Measurements from ENCODE around the gene COPS3. TPM values are rescaled to one million over a fixed set of nuclear protein-coding genes. Genes with fewer than 3 reads are reported as not detected.
"Not testable (repeated sequence)": the region's sequence is repeated elsewhere in the genome, so short reads cannot be mapped to it uniquely, and the experiment has no call there.

Gene COPS3
- total RNA-seq, 1 donor from 2014 or later, result 87.4 TPM

DNA sequence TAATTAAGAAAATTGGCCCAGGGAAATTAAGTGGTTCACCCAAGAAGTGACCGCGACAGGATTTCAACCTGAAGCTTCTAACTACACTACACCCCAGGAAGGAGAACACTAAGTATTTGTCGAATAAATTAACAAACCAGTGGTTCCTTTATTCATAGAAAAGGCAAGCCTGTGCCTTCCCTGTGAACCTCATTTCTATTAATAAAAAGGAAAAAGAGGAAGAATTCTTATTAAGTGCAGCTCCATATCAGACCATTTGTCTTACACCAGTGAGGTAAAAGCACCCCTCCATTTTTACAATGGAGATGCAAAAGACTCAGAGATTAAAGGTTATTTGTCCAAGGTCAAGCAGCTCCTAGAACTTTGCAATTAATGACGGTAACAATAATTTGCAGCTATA is 1.7 kb downstream of the COPS3 start:
- DNase-seq (ENCODE audit: low read depth) (no peak), FAIRE-seq (no peak)
- peaks cover 5% of the 10 kb centered on the region for H3K36me3 ChIP-seq (ENCODE audit: control insufficient read depth, insufficient read depth, low read length)
- H3K27me3 ChIP-seq (ENCODE audit: control insufficient read depth, insufficient read depth, low read length), result no peaks in the 10 kb centered on the region
- no peak overlapping the region for H3K4me3 ChIP-seq (ENCODE audit: low read depth, low read length)
- TF ChIP-seq, protein P1, sequence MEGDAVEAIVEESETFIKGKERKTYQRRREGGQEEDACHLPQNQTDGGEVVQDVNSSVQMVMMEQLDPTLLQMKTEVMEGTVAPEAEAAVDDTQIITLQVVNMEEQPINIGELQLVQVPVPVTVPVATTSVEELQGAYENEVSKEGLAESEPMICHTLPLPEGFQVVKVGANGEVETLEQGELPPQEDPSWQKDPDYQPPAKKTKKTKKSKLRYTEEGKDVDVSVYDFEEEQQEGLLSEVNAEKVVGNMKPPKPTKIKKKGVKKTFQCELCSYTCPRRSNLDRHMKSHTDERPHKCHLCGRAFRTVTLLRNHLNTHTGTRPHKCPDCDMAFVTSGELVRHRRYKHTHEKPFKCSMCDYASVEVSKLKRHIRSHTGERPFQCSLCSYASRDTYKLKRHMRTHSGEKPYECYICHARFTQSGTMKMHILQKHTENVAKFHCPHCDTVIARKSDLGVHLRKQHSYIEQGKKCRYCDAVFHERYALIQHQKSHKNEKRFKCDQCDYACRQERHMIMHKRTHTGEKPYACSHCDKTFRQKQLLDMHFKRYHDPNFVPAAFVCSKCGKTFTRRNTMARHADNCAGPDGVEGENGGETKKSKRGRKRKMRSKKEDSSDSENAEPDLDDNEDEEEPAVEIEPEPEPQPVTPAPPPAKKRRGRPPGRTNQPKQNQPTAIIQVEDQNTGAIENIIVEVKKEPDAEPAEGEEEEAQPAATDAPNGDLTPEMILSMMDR (IDR thresholded peaks at IDR 0.05; ENCODE audit: insufficient read depth, low read length, severe bottlenecking), result no peak

- not testable (repeated sequence) for FAIRE-seq; DNase-seq (ENCODE audit: low read depth); H3K36me3 ChIP-seq (ENCODE audit: control insufficient read depth, insufficient read depth, low read length); H3K4me3 ChIP-seq (ENCODE audit: low read depth, low read length); H3K27me3 ChIP-seq (ENCODE audit: control insufficient read depth, insufficient read depth, low read length)
Measured at GRCh38 chr17:17277431-17277830, 3.6 kb downstream of the COPS3 start.

- Histone ChIP-seq H3K36me3 (ENCODE audit: control insufficient read depth, insufficient read depth, low read length) (peaks cover 8% of the 10 kb centered on the region), H3K27me3 (ENCODE audit: control insufficient read depth, insufficient read depth, low read length) (no peaks in the 10 kb centered on the region), H3K4me3 (ENCODE audit: low read depth, low read length) (no peak overlapping the region)
- FAIRE-seq (no peak), DNase-seq (ENCODE audit: low read depth) (no peak)
- TF ChIP-seq, protein P1 (IDR thresholded peaks at IDR 0.05; ENCODE audit: insufficient read depth, low read length, severe bottlenecking), result no peak
Measured at GRCh38 chr17:17275971-17276370, 5.1 kb downstream of the COPS3 start.

- peaks cover 12% of the 10 kb centered on the region for H3K36me3 ChIP-seq (ENCODE audit: control insufficient read depth, insufficient read depth, low read length)
- FAIRE-seq, result no peak
Measured at GRCh38 chr17:17269926-17270773, 10.9 kb downstream of the COPS3 start.

DNA sequence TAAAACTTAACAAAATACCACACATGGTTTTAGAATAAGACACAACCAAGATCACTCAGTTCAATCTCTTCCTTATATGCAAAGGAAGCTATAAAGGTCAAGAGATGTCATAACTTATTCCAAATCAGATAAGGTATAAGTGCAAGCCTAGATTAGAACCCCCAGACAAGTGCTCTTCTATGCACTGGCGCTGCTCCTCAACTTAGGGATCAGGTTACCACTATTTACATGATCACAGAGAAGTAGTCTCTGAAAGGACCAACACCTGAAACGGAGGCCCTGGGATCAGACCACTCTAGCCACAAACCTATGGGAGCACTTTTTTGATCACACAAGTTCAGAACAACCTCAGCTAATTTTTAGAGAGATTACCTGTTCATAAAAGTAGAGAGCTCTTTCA is 16.6 kb downstream of the COPS3 start:
- no peaks in the 10 kb centered on the region for H3K27me3 ChIP-seq (ENCODE audit: control insufficient read depth, insufficient read depth, low read length)
- no peak for FAIRE-seq
- H3K4me3 ChIP-seq (ENCODE audit: low read depth, low read length), result no peak overlapping the region
- peaks cover 15% of the 10 kb centered on the region for H3K36me3 ChIP-seq (ENCODE audit: control insufficient read depth, insufficient read depth, low read length)
- no peak for DNase-seq (ENCODE audit: low read depth)
- TF ChIP-seq, protein P1 (IDR thresholded peaks at IDR 0.05; ENCODE audit: insufficient read depth, low read length, severe bottlenecking), result no peak

More at GRCh38 chr17:17269926-17270773, 10.9 kb downstream of the COPS3 start:
- H3K4me3 ChIP-seq (ENCODE audit: low read depth, low read length), result no peak overlapping the region
- TF ChIP-seq, protein P1 (IDR thresholded peaks at IDR 0.05; ENCODE audit: insufficient read depth, low read length, severe bottlenecking), result peak; percentile 34
- H3K27me3 ChIP-seq (ENCODE audit: control insufficient read depth, insufficient read depth, low read length), result no peaks in the 10 kb centered on the region
- DNase-seq (ENCODE audit: low read depth), result peak; percentile 12

DNA sequence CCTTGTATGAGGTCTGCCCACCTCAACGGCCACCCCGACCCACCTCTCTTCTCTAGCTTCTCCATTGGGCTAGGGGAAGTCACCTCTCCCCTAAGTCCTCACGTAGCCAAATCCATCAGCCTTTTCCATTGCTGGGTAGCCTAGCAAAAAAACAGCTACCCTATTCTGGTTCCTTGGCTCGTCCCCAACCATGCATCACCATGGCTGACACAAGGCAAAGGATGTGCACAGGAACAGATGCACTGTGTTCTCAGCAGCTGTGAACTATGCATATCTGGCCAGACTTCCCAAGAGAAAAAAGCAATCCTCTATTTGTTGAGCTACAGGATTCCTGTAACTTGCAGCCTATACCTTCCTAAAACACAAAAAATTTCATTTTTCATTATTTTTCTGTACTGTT is 22.0 kb downstream of the COPS3 start:
- TF ChIP-seq, protein P1 (IDR thresholded peaks at IDR 0.05; ENCODE audit: insufficient read depth, low read length, severe bottlenecking), result no peak
- DNase-seq (ENCODE audit: low read depth), result no peak
- FAIRE-seq, result no peak
- H3K27me3 ChIP-seq (ENCODE audit: control insufficient read depth, insufficient read depth, low read length), result no peaks in the 10 kb centered on the region
- H3K4me3 ChIP-seq (ENCODE audit: low read depth, low read length), result no peak overlapping the region
- peaks cover 19% of the 10 kb centered on the region for H3K36me3 ChIP-seq (ENCODE audit: control insufficient read depth, insufficient read depth, low read length)
